ENCODE measurements around the gene MRPL28.
A peak's percentile ranks its signal among the peaks of the same experiment; 100 is the strongest.

The MRPL28 gene

GRCh38 chr16:354971-355461 lies 15.3 kb downstream of the MRPL28 start:
- no peak for TF ChIP-seq CTCF (IDR thresholded peaks at IDR 0.05; ENCODE audit: low read depth, low read length, poor library complexity, severe bottlenecking)
- Histone ChIP-seq H4K20me1 (ENCODE audit: control insufficient read depth, insufficient read depth, low read depth, low read length) (no peaks in the 10 kb centered on the region), H3K4me2 (ENCODE audit: low read length) (no peak overlapping the region)

GRCh38 chr16:354291-354881 lies 16.0 kb downstream of the MRPL28 start:
- H3K4me2 ChIP-seq (ENCODE audit: low read length): no peak overlapping the region
- H3K27ac ChIP-seq (ENCODE audit: low read depth, low read length): no peak overlapping the region
- no peaks in the 10 kb centered on the region for H3K9me2 ChIP-seq (replicated peaks; ENCODE audit: control insufficient read depth, low read length)
- no peaks in the 10 kb centered on the region for H3K9me3 ChIP-seq (ENCODE audit: control insufficient read depth, insufficient read depth, low read length)
- no peak for TF ChIP-seq CTCF (IDR thresholded peaks at IDR 0.05; ENCODE audit: low read depth, low read length, poor library complexity, severe bottlenecking)
- no peak for TF ChIP-seq EZH2phosphoT487 (IDR thresholded peaks at IDR 0.05; ENCODE audit: borderline replicate concordance, low read length)
- peaks cover 5% of the 10 kb centered on the region for H4K20me1 ChIP-seq (ENCODE audit: control insufficient read depth, insufficient read depth, low read depth, low read length)
- no peaks in the 10 kb centered on the region for H3F3A ChIP-seq (ENCODE audit: control insufficient read depth, insufficient read depth)
- H3K36me3 ChIP-seq (ENCODE audit: control insufficient read depth, low read length): peaks cover 9% of the 10 kb centered on the region
- H3K4me3 ChIP-seq (ENCODE audit: low read length): no peak overlapping the region
- H3K79me2 ChIP-seq (ENCODE audit: control insufficient read depth, low read length): peaks cover 27% of the 10 kb centered on the region
- H3K4me1 ChIP-seq (ENCODE audit: control insufficient read depth, low read length): peaks cover 24% of the 10 kb centered on the region
- no peaks in the 10 kb centered on the region for H3K27me3 ChIP-seq (ENCODE audit: control insufficient read depth, low read length)

More at GRCh38 chr16:354971-355461, 15.3 kb downstream of the MRPL28 start:
- H3K27ac ChIP-seq (ENCODE audit: low read depth, low read length): no peak overlapping the region
- H3K79me2 ChIP-seq (ENCODE audit: control insufficient read depth, low read length): peaks cover 20% of the 10 kb centered on the region
- H3K4me3 ChIP-seq (ENCODE audit: low read length): no peak overlapping the region
- H3K27me3 ChIP-seq (ENCODE audit: control insufficient read depth, low read length): no peaks in the 10 kb centered on the region
- H3K36me3 ChIP-seq (ENCODE audit: control insufficient read depth, low read length): peaks cover 8% of the 10 kb centered on the region
- H3K4me1 ChIP-seq (ENCODE audit: control insufficient read depth, low read length): peaks cover 18% of the 10 kb centered on the region
- no peaks in the 10 kb centered on the region for H3K9me3 ChIP-seq (ENCODE audit: control insufficient read depth, insufficient read depth, low read length)
- H3F3A ChIP-seq (ENCODE audit: control insufficient read depth, insufficient read depth): no peaks in the 10 kb centered on the region
- H3K9me2 ChIP-seq (replicated peaks; ENCODE audit: control insufficient read depth, low read length): no peaks in the 10 kb centered on the region

GRCh38 chr16:353404-354290 lies 16.7 kb downstream of the MRPL28 start:
- H3K4me2 ChIP-seq (ENCODE audit: low read length): peak overlapping the region; percentile 28; the same call in 1 of the 2 replicates
- H3K9me2 ChIP-seq (replicated peaks; ENCODE audit: control insufficient read depth, low read length): no peaks in the 10 kb centered on the region
- H3K36me3 ChIP-seq (ENCODE audit: control insufficient read depth, low read length): peaks cover 9% of the 10 kb centered on the region
- no peaks in the 10 kb centered on the region for H3K27me3 ChIP-seq (ENCODE audit: control insufficient read depth, low read length)
- H3K27ac ChIP-seq (ENCODE audit: low read depth, low read length): no peak overlapping the region
- H4K20me1 ChIP-seq (ENCODE audit: control insufficient read depth, insufficient read depth, low read depth, low read length): peaks cover 5% of the 10 kb centered on the region
- no peaks in the 10 kb centered on the region for H3F3A ChIP-seq (ENCODE audit: control insufficient read depth, insufficient read depth)
- TF ChIP-seq EZH2phosphoT487 (IDR thresholded peaks at IDR 0.05; ENCODE audit: borderline replicate concordance, low read length): no peak
- TF ChIP-seq CTCF (IDR thresholded peaks at IDR 0.05; ENCODE audit: low read depth, low read length, poor library complexity, severe bottlenecking): no peak
- peaks cover 29% of the 10 kb centered on the region for H3K4me1 ChIP-seq (ENCODE audit: control insufficient read depth, low read length)
- H3K9me3 ChIP-seq (ENCODE audit: control insufficient read depth, insufficient read depth, low read length): no peaks in the 10 kb centered on the region
- H3K79me2 ChIP-seq (ENCODE audit: control insufficient read depth, low read length): peaks cover 32% of the 10 kb centered on the region
- peak overlapping the region; percentile 36 for H3K4me3 ChIP-seq (ENCODE audit: low read length)

Data from DOHH2 (cell line).